ENCODE data around the gene PEAR1.
"Not testable (repeated sequence)": the region's sequence is repeated elsewhere in the genome, so short reads cannot be mapped to it uniquely, and the experiment has no call there.

The PEAR1 gene

GRCh38 chr1:156911577-156912298, 18.2 kb downstream of the PEAR1 start:
- H3K4me3 ChIP-seq (ENCODE audit: low read depth, low read length) = no peak overlapping the region
- no peak for DNase-seq (ENCODE audit: low read depth)

GRCh38 chr1:156912310-156912709, 18.8 kb downstream of the PEAR1 start:
- no peak overlapping the region for H3K4me3 ChIP-seq (ENCODE audit: low read depth, low read length)
- no peak for DNase-seq (ENCODE audit: low read depth)

- H3K4me3 ChIP-seq (ENCODE audit: low read depth, low read length) = no peak overlapping the region
- DNase-seq (ENCODE audit: low read depth) = no peak
These were observed 19.6 kb downstream of the PEAR1 start for GRCh38 chr1:156912861-156913808.

- no peak for DNase-seq (ENCODE audit: low read depth)
- H3K4me3 ChIP-seq (ENCODE audit: low read depth, low read length) = no peak overlapping the region
These were observed 20.4 kb downstream of the PEAR1 start for GRCh38 chr1:156913809-156914387.

GRCh38 chr1:156914440-156914856, 20.9 kb downstream of the PEAR1 start:
- no peak for DNase-seq (ENCODE audit: low read depth)
- no peak overlapping the region for H3K4me3 ChIP-seq (ENCODE audit: low read depth, low read length)

- H3K4me3 ChIP-seq (ENCODE audit: low read depth, low read length) = peak within 1 kb of the TSS; percentile 32
These were observed 26.9 kb downstream of the PEAR1 start, which contains the start of gene LRRC71 for GRCh38 chr1:156920233-156921052. Gene LRRC71 (plus strand): TSS chr1:156920632. CDS start chr1:156920804, 172 bp downstream.

GRCh38 chr1:156921053-156921529, 27.6 kb downstream of the PEAR1 start:
- DNase-seq (ENCODE audit: low read depth) = no peak
- no peak overlapping the region for H3K4me3 ChIP-seq (ENCODE audit: low read depth, low read length)

More at GRCh38 chr1:156920233-156921052, 26.9 kb downstream of the PEAR1 start, which contains the start of gene LRRC71:
- DNase-seq (ENCODE audit: low read depth) = no peak

- DNase-seq (ENCODE audit: low read depth) = no peak
- H3K4me3 ChIP-seq (ENCODE audit: low read depth, low read length) = peak overlapping the region; percentile 20
These were observed 29.6 kb downstream of the PEAR1 start for GRCh38 chr1:156922986-156923669.

GRCh38 chr1:156923670-156924477, 30.4 kb downstream of the PEAR1 start:
- no peak for DNase-seq (ENCODE audit: low read depth)
- H3K4me3 ChIP-seq (ENCODE audit: low read depth, low read length) = peak overlapping the region; percentile 20

GRCh38 chr1:156924478-156925153, 31.1 kb downstream of the PEAR1 start:
- no peak for DNase-seq (ENCODE audit: low read depth)
- H3K4me3 ChIP-seq (ENCODE audit: low read depth, low read length) = no peak overlapping the region

- DNase-seq (ENCODE audit: low read depth) = no peak
- no peak overlapping the region for H3K4me3 ChIP-seq (ENCODE audit: low read depth, low read length)
These were observed 31.9 kb downstream of the PEAR1 start for GRCh38 chr1:156925154-156926010.

- peak; percentile 39 for DNase-seq (ENCODE audit: low read depth)
- no peak overlapping the region for H3K4me3 ChIP-seq (ENCODE audit: low read depth, low read length)
These were observed 32.7 kb downstream of the PEAR1 start for GRCh38 chr1:156926175-156926574.

- not testable (repeated sequence) for DNase-seq (ENCODE audit: low read depth)
These were observed 33.2 kb downstream of the PEAR1 start for GRCh38 chr1:156926695-156927094.

GRCh38 chr1:156927215-156928042, 33.9 kb downstream of the PEAR1 start:
- H3K4me3 ChIP-seq (ENCODE audit: low read depth, low read length) = peak overlapping the region; percentile 40
- peak; percentile 29 for DNase-seq (ENCODE audit: low read depth)

More at GRCh38 chr1:156926695-156927094, 33.2 kb downstream of the PEAR1 start:
- not testable (repeated sequence) for H3K4me3 ChIP-seq (ENCODE audit: low read depth, low read length)

GRCh38 chr1:156928043-156928602, 34.6 kb downstream of the PEAR1 start:
- no peak overlapping the region for H3K4me3 ChIP-seq (ENCODE audit: low read depth, low read length)
- no peak for DNase-seq (ENCODE audit: low read depth)
